Measurements from ENCODE around the gene MAFF.

MAFF gene

GRCh38 chr22:38218661-38219622, 17.1 kb downstream of the MAFF start:
- peak; percentile 75 for DNase-seq (ENCODE audit: insufficient read length, low spot score)
- peak; percentile 82 for FAIRE-seq

GRCh38 chr22:38219632-38220031, 17.8 kb downstream of the MAFF start:
- no peak for FAIRE-seq
- no peak for DNase-seq (ENCODE audit: insufficient read length, low spot score)
- TF ChIP-seq POLR2A (IDR thresholded peaks at IDR 0.05; ENCODE audit: low read depth, low read length) = no peak

More at GRCh38 chr22:38218661-38219622, 17.1 kb downstream of the MAFF start:
- TF ChIP-seq POLR2A (IDR thresholded peaks at IDR 0.05; ENCODE audit: low read depth, low read length) = no peak

- no peak for DNase-seq (ENCODE audit: insufficient read length, low spot score)
- no peak for FAIRE-seq
- no peak for TF ChIP-seq POLR2A (IDR thresholded peaks at IDR 0.05; ENCODE audit: low read depth, low read length)
Observed at GRCh38 chr22:38220163-38220562, 18.4 kb downstream of the MAFF start.

GRCh38 chr22:38220653-38221386, 19.0 kb downstream of the MAFF start:
- no peak for TF ChIP-seq POLR2A (IDR thresholded peaks at IDR 0.05; ENCODE audit: low read depth, low read length)
- FAIRE-seq = no peak
- DNase-seq (ENCODE audit: insufficient read length, low spot score) = no peak

GRCh38 chr22:38221407-38221806, 19.6 kb downstream of the MAFF start:
- DNase-seq (ENCODE audit: insufficient read length, low spot score) (no peak), FAIRE-seq (no peak)
- TF ChIP-seq POLR2A (IDR thresholded peaks at IDR 0.05; ENCODE audit: low read depth, low read length) = no peak

GRCh38 chr22:38221908-38222796, 20.4 kb downstream of the MAFF start:
- no peak for DNase-seq (ENCODE audit: insufficient read length, low spot score)
- TF ChIP-seq POLR2A (IDR thresholded peaks at IDR 0.05; ENCODE audit: low read depth, low read length) = no peak
- FAIRE-seq = no peak

- no peak for TF ChIP-seq POLR2A (IDR thresholded peaks at IDR 0.05; ENCODE audit: low read depth, low read length)
- DNase-seq (ENCODE audit: insufficient read length, low spot score) = no peak
- no peak for FAIRE-seq
Observed at GRCh38 chr22:38222797-38223119, 21.0 kb downstream of the MAFF start.

GRCh38 chr22:38223289-38223960, 21.6 kb downstream of the MAFF start:
- FAIRE-seq = no peak
- no peak for TF ChIP-seq POLR2A (IDR thresholded peaks at IDR 0.05; ENCODE audit: low read depth, low read length)
- DNase-seq (ENCODE audit: insufficient read length, low spot score) = no peak

- TF ChIP-seq POLR2A (IDR thresholded peaks at IDR 0.05; ENCODE audit: low read depth, low read length) = no peak
- DNase-seq (ENCODE audit: insufficient read length, low spot score) = no peak
- no peak for FAIRE-seq
Observed at GRCh38 chr22:38226853-38227649, 25.3 kb downstream of the MAFF start.

- no peak for TF ChIP-seq POLR2A (IDR thresholded peaks at IDR 0.05; ENCODE audit: low read depth, low read length)
- DNase-seq (ENCODE audit: insufficient read length, low spot score) = no peak
- FAIRE-seq = no peak
Observed at GRCh38 chr22:38228326-38228872, 26.6 kb downstream of the MAFF start.

GRCh38 chr22:38228873-38229740, 27.3 kb downstream of the MAFF start:
- FAIRE-seq = peak; percentile 80
- DNase-seq (ENCODE audit: insufficient read length, low spot score) = peak; percentile 52

More at GRCh38 chr22:38228873-38229740, 27.3 kb downstream of the MAFF start:
- no peak for TF ChIP-seq POLR2A (IDR thresholded peaks at IDR 0.05; ENCODE audit: low read depth, low read length)

Data from H54 (cell line).